DMS114 treated with DMSO at 0.1 percent for 48 hours (cell line): ENCODE data around the gene AP5M1.
"Not testable (repeated sequence)": the region's sequence is repeated elsewhere in the genome, so short reads cannot be mapped to it uniquely, and the experiment has no call there.

Experiments used
- DNase-seq: peaks from one replicate; lab custom pipeline; 2025; ENCODE audit not compliant: unreplicated experiment; lab: John Stamatoyannopoulos, UW

Gene AP5M1

GRCh38 chr14:57268161-57269069 is at the start of gene AP5M1, which contains the start of gene EXOC5:
Gene AP5M1, plus strand, starts transcription at chr14:57268971. Its CDS starts 344 bp downstream, at chr14:57269315.
Gene EXOC5, minus strand, starts transcription at chr14:57268905. Its CDS starts 257 bp downstream, at chr14:57268648.
- DNase-seq: peak; percentile 77

GRCh38 chr14:57221931-57222330 is 46.8 kb upstream of the AP5M1 start:
- DNase-seq: no peak

GRCh38 chr14:57227083-57227482 is 41.7 kb upstream of the AP5M1 start:
- DNase-seq: no peak

GRCh38 chr14:57228320-57228719 is 40.5 kb upstream of the AP5M1 start:
- DNase-seq: not testable (repeated sequence)

- no peak for DNase-seq
Measured at GRCh38 chr14:57232006-57232405, 36.8 kb upstream of the AP5M1 start.

- not testable (repeated sequence) for DNase-seq
Measured at GRCh38 chr14:57240115-57240514, 28.7 kb upstream of the AP5M1 start.

- no peak for DNase-seq
Measured at GRCh38 chr14:57243320-57243719, 25.5 kb upstream of the AP5M1 start.

- no peak for DNase-seq
Measured at GRCh38 chr14:57244106-57244505, 24.7 kb upstream of the AP5M1 start.

GRCh38 chr14:57245941-57246340 is 22.8 kb upstream of the AP5M1 start:
- no peak for DNase-seq

GRCh38 chr14:57246933-57247657 is 21.7 kb upstream of the AP5M1 start:
- no peak for DNase-seq

GRCh38 chr14:57254884-57255283 is 13.9 kb upstream of the AP5M1 start:
- no peak for DNase-seq

- DNase-seq: not testable (repeated sequence)
Measured at GRCh38 chr14:57258221-57258620, 10.6 kb upstream of the AP5M1 start.

GRCh38 chr14:57259672-57260071 is 9.1 kb upstream of the AP5M1 start:
- DNase-seq: no peak

GRCh38 chr14:57261604-57262003 is 7.2 kb upstream of the AP5M1 start:
- DNase-seq: no peak

GRCh38 chr14:57262117-57262516 is 6.7 kb upstream of the AP5M1 start:
- DNase-seq: no peak

- DNase-seq: no peak
Measured at GRCh38 chr14:57266065-57266464, 2.7 kb upstream of the AP5M1 start.

- DNase-seq: no peak
Measured at GRCh38 chr14:57273236-57273635, 4.5 kb downstream of the AP5M1 start.

GRCh38 chr14:57274551-57274950 is 5.8 kb downstream of the AP5M1 start:
- no peak for DNase-seq

- DNase-seq: no peak
Measured at GRCh38 chr14:57275023-57275664, 6.4 kb downstream of the AP5M1 start.

- DNase-seq: no peak
Measured at GRCh38 chr14:57277062-57277461, 8.3 kb downstream of the AP5M1 start.

- DNase-seq: no peak
Measured at GRCh38 chr14:57287745-57288144, 19.0 kb downstream of the AP5M1 start.
